NCI-H226 (cell line): ENCODE results near the gene MELTF.

Source experiments
- DNase-seq: peaks from one replicate; pipeline ENCODE4 v3.0.0-alpha.2; 2015

MELTF gene

GRCh38 chr3:197026481-197026866 lies 3.1 kb downstream of the MELTF start:
- no peak for DNase-seq

- DNase-seq = no peak
Observed at GRCh38 chr3:197025736-197026480, 3.7 kb downstream of the MELTF start.

- DNase-seq = no peak
Observed at GRCh38 chr3:197024881-197025735, 4.5 kb downstream of the MELTF start.

GRCh38 chr3:197023998-197024651 lies 5.5 kb downstream of the MELTF start:
- DNase-seq = no peak

- DNase-seq = no peak
Observed at GRCh38 chr3:197023241-197023997, 6.2 kb downstream of the MELTF start.

GRCh38 chr3:197022405-197023231 lies 7.0 kb downstream of the MELTF start:
- no peak for DNase-seq

GRCh38 chr3:197021729-197022404 lies 7.8 kb downstream of the MELTF start:
- DNase-seq = no peak

- DNase-seq = no peak
Observed at GRCh38 chr3:197021231-197021630, 8.4 kb downstream of the MELTF start.

- no peak for DNase-seq
Observed at GRCh38 chr3:197019535-197019934, 10.1 kb downstream of the MELTF start.

GRCh38 chr3:197019021-197019420 lies 10.6 kb downstream of the MELTF start:
- DNase-seq = no peak

GRCh38 chr3:197017003-197017402 lies 12.6 kb downstream of the MELTF start:
- DNase-seq = no peak

GRCh38 chr3:197015790-197016736 lies 13.6 kb downstream of the MELTF start:
- no peak for DNase-seq

GRCh38 chr3:197014942-197015575 lies 14.6 kb downstream of the MELTF start:
- DNase-seq = no peak

GRCh38 chr3:197014024-197014423 lies 15.6 kb downstream of the MELTF start:
- DNase-seq = no peak

GRCh38 chr3:197012540-197012883 lies 17.1 kb downstream of the MELTF start:
- no peak for DNase-seq

GRCh38 chr3:197011780-197012539 lies 17.7 kb downstream of the MELTF start:
- no peak for DNase-seq

GRCh38 chr3:197010556-197011351 lies 18.9 kb downstream of the MELTF start:
- no peak for DNase-seq

- no peak for DNase-seq
Observed at GRCh38 chr3:197009532-197010019, 20.0 kb downstream of the MELTF start.
